Activated CD8-positive, alpha-beta memory T cell treated with anti-CD3 and anti-CD28 coated beads, Interleukin-2, amount 50 U/mL, for 1 hour (primary cell): ENCODE data around the gene SEMA4B.
"Not testable (repeated sequence)": the region's sequence is repeated elsewhere in the genome, so short reads cannot be mapped to it uniquely, and the experiment has no call there.

Experiments
- DNase-seq: peaks from one replicate; pipeline ENCODE4 v3.0.0-alpha.2; 2020; ENCODE audit errors: extremely low read depth

The SEMA4B gene

DNA sequence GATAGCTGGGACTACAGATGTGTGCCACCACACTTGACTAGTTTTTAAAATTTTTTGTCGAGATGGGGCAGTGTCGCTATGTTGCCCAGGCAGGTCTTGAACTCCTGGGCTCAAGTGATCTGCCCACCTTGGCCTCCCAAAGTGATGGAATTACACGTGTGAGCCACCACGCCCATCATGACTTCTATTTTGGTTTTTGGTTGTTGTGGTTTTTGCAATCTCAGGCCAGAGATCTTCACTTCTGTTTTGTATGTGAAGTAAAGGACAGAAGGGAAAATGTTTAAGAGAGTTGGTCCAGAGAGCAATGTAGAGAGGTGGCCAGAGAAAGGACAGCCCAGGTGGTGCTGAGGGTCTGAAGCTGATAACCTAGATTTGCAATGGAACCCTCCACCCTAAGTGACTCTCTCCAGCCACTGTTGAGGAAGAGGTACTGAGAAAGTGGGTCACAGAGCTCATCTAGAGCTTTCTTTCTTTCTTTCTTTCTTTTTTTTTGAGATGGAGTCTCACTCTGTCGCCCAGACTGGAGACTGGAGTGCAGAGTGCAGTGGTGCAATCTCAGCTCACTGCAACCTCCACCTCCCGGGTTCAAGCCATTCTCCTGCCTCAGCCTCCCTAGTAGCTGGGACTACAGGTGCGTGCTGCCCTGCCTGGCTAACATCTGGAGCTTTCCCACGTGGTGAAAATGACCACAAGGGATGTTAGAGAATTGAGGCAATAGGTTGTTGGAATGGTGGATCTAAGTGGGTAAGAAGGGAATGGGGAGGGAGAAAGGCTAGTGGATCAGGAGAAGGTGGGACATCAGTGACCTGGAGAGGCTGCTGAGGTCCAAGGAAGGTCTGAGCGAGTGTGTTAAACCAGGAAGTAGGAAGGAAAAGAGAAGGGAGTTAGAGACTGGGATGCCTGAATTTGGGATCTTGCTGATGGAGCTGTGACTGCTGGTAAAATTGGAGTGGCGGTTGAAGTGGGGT is 22.4 kb upstream of the SEMA4B start:
- DNase-seq = no peak

GRCh38 chr15:90181776-90182175 is 19.4 kb upstream of the SEMA4B start:
- DNase-seq = no peak

DNA sequence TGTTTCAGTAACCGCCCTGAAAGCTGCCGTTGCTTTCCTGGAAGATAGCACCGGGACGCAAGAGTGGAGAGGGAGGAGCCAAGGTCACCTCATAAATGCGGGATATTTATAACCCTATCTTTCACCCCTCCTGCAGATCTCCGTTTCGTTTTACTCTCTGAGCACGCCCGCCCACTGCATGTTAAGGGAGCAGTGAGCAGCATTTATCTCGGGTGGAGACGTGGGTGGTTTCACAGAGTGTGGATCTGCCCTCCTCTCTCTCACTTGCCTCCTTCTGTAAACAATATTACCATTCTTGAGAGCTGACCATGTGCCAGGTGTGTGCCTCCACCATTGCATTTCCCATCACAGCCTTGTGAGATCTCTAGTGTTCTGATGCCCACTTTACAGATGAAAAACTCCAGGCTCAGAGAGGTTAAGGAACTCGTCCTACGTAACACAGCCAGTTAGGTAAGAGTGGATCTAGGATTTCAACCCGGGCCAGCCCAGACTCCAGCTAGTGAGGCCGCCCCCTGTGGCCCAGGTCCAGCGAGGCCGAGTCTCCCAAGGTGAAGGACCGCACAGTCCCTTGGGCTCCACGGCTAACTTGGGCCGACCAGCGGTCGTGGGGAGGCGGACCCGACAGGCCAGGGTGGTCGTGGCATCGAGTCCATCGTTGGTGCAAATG is 16.9 kb upstream of the SEMA4B start:
- no peak for DNase-seq

DNA sequence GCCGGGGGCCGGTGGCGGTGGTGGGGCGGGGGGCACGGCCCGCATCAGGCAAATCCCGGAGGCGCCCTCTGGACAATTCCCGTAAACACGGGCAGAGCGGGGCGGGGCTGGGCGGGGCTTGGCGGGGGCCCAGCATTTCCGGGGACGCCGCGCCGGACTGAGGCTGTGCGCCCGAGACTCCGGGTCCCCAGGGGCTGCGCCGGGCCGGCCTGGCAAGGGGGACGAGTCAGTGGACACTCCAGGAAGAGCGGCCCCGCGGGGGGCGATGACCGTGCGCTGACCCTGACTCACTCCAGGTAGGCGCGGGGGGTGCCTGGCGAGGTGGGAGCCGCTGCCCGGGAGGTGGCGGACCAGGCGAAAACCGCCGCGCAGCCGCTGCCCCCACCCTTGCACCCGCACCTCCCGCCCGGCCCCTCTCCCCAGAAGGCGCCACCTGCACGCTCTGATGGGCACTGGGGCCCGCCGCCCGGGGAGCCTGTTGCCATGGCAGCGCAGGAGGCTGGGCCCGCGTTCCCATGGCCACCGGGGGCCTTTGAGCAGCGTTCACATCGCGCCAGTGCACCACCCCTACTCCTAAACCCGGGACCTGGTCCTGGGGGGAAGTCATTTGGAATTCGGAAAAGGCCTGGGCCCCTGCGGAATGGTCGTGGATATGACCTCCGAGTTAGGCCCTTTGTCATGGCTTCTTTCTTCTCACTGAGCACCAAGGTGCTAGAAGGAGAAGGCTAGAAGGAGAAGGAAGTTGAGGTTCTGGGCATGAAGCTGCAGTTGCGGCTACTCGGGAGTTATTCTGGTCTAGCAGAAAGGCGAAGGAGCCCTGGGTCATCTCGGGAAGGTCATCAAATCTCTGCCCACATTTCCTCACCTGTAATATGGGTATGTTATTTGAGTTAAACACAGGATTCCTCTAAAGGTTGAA is 16.1 kb upstream of the SEMA4B start:
- DNase-seq = no peak

DNA sequence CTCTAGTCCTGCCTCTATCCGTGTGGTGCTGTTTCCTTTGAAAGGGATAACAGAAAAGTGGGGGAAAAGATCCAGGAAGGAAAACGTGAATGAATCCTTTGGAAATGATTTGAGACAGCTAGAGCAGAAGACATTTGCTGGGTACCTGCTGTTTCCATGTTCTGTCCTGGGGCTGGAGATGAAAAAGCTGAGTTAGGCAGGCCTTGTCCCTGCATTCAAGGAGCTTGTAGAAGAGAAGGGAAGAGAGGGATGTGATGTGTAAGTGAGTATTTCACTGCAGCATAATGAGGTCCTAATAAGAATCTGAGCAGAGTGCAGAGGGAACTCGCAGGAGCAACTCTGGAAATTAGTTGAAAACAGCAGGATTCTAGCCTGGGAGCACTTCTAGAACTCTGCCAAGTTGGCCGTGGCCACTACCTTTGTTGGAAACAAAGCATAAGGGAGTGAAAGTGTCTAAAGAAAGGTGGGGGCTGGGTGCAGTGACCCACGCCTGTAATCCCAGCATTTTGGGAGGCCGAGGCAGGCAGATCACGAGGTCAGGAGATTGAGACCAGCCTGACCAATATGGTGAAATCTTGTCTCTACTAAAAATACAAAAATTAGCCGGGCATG is 13.8 kb upstream of the SEMA4B start:
- DNase-seq = no peak

GRCh38 chr15:90188065-90188464 is 13.1 kb upstream of the SEMA4B start:
- not testable (repeated sequence) for DNase-seq

- DNase-seq = no peak
These were observed 12.0 kb upstream of the SEMA4B start for GRCh38 chr15:90188914-90189748.

DNA sequence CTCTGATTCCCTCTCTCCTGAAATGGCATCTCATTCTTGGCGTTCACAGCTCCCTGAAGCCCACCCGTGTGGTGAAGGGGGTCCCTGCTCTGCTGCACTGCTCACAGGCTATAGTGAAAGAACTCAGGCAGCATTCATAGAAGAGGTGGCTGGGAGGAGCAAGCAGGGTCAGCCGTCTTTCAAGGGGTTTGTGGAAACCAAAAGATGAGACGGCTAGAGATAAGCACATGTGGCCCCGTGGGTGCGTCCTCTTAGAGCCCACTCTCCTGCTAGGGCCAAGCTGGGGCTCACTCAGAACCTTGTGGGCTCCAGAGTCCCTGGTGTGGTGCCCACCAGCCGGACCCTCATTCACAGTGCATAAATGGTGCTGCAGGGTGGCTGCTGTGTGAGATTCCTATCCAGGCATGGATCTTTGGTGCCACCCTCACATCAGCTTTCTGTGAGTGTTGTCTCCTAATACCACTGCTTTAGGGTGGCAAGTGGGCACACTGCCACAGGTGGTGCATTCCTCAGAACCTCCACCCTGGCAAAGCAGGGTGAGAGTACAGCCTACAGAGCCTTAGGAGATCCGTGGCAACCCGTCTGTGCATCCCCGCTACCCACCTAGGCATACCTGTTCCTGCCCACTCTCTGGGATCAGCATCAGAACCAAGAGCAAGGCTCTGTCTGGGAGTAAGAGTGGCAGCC is 11.2 kb upstream of the SEMA4B start:
- DNase-seq = no peak

GRCh38 chr15:90190606-90191343 is 10.4 kb upstream of the SEMA4B start:
- DNase-seq = no peak

DNA sequence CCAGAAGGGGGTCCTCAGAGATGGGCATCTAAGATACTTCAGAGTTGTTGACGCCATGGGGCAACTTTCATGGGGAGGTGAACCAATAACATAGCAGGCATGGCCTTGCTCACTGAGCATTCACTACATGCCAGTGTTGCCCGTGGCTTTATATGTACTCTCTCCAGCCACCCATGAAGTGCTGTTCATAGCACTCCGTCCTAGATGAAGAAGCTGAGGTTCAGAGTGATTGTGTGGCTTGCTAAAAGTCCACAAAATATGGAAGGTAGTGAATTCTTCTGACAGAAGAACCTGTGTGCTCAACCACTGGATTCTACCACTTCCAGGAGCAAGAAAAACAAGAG is 9.8 kb upstream of the SEMA4B start:
- no peak for DNase-seq

- DNase-seq = no peak
These were observed 9.2 kb upstream of the SEMA4B start for GRCh38 chr15:90191794-90192509.

- DNase-seq = no peak
These were observed 8.0 kb upstream of the SEMA4B start for GRCh38 chr15:90192961-90193786.

- no peak for DNase-seq
These were observed 6.5 kb upstream of the SEMA4B start for GRCh38 chr15:90194655-90195054.

DNA sequence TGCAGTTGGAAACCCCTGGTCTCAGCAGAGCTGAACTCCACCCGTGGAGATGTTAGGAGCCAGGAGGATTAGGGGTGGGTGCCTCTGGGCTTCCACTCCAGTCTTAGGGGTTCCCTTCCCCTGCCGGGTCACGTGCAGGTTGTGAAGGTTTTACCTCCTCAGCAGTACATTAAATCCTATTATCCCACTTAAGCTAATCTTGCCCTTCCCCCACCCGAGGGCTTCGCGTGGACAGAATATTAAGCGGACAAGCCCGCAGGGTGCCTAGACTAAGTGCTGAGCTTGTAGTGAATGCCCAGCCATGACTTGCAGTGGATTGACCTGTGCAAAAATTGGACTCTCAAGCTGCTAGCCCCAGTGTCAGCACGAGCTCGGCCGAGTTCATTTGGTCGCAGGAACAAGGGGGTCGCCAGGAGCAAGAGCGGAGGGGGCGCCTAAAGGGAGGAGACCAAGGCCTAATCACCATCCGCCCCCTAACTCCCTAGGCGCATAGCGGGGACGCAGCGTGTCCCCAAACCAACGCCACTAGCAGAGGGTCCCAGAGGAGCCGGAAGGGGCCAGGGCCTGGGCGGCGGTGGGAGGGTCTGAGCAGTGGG is 498 bp upstream of the SEMA4B start:
- DNase-seq = no peak

GRCh38 chr15:90201944-90202375 is 830 bp downstream of the SEMA4B start:
- DNase-seq = no peak

DNA sequence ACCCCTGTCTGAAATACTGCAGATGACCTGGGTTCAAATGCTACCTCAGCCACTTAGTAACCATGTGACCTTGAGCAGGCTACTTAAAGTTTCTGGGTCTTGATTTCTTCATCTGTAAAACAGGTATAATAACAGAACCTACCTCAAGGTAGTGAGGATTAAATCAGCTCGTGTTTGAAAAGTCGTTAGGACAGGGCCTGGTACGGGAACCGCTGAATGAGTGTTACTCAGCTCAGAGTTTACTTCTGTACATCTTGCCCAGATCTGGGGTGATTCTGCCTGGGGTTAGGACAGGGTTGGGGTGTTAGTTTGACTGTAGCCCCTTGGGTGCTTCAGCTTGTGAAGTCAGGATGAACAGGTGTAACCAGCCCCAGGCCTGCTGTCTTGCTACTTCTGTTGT is 1.8 kb downstream of the SEMA4B start:
- no peak for DNase-seq

GRCh38 chr15:90203473-90203872 is 2.3 kb downstream of the SEMA4B start:
- DNase-seq = no peak
